Stimulated activated CD4-positive, alpha-beta T cell treated with anti-CD3 and anti-CD28 coated beads, Interleukin-2, amount 100 ng/mL, for 4 hours (primary cell): ENCODE measurements around the gene ITGB8.
"Not testable (repeated sequence)": the region's sequence is repeated elsewhere in the genome, so short reads cannot be mapped to it uniquely, and the experiment has no call there.

Source experiments
- DNase-seq: peaks from one replicate; pipeline ENCODE4 v3.0.0-alpha.2; 2020; ENCODE audit warnings: low read depth

ITGB8 gene

DNA sequence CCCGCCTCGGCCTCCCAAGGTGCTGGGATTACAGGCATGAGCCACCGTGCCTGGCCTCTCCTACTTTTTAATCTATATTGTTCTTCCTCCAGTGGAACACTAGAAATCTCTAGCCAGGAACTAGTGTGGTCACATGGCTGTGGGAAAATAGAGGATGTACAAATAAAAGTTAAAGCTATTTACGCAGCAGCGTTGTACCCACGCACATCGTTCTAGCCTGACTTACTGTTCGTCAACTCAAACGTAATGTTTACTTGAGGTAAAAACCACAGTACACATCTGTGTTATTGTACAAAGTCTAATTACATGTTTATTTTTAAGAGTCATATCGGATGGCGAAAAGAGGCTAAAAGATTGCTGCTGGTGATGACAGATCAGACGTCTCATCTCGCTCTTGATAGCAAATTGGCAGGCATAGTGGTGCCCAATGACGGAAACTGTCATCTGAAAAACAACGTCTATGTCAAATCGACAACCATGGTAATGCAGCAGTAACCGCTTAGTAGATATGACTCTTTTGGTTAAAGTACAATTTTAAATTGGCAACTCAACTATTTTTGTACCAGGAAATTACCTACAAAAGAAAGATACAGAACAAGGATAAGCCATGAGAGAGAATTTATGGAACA is 50.8 kb downstream of the ITGB8 start:
- no peak for DNase-seq

DNA sequence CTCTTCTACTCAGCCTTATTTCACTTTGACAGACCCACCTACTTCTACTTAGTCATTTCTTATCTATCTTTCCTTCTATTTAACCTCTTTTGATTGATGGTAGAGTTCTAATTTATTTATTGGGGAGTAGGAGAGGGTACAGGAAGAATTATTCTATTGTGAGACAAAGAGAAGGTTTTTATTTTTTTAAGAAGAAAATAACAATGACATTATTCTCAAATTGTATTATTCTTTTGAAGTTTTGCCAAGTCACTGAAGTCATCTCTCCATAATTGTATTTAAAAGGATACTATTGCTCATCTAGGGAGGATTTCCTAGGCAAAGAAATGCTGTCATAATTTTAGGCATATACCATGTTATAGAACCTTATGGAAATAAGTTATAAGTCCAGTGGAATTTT is 52.7 kb downstream of the ITGB8 start:
- no peak for DNase-seq

DNA sequence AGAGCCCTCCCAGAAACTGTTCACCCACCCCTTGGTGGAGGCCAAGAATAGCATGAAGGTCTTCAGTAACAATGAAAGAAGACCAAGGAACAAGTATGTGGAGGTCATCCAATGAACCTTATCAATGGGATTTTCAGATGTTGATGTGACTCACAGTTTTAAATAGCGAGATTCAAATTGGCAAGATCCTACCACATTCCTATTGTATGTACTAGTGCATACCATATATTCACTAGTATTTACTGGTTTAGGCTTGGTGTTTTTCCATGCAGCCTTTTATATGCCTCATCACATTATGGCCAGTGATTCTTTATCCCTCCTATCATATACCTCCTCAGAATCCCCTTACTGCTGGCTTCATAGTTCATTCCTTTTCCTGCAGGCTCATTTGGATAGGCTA is 54.4 kb downstream of the ITGB8 start:
- no peak for DNase-seq

DNA sequence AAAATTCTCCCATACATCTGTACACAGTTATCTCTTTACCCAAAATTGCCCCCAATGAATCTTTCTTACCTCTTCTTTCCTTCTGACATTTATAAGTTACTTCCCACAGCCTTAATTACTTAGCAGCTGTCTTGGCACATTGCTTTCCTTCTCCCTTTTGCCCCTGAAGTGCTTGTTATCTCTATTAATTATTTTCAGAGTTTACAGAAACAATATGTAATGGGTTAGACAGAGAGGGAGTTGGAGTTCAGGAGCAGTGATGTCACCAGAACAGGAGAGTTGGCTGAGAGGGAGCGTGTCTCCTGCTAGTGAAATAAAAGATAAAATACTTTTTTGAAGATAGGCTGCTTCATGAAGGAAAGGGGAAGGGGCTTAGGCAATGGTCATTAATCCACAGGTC is 57.4 kb downstream of the ITGB8 start:
- DNase-seq, result no peak

DNA sequence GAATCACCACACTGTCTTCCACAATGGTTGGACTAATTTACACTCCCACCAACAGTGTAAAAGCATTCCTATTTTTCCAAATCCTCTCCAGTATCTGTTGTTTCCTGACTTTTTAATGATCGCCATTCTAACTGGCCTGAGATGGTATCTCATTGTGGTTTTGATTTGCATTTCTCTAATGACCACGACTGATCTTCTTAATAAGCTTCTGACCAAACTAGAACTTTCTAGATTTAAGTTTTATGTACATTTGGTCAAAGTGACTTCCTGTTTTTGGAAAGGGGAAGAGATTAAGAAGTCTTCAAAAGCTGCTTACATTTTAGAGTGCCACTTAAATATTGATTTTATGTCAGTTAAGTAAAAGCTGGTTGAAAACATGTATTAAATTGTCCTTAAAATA is 58.5 kb downstream of the ITGB8 start:
- DNase-seq, result not testable (repeated sequence)

DNA sequence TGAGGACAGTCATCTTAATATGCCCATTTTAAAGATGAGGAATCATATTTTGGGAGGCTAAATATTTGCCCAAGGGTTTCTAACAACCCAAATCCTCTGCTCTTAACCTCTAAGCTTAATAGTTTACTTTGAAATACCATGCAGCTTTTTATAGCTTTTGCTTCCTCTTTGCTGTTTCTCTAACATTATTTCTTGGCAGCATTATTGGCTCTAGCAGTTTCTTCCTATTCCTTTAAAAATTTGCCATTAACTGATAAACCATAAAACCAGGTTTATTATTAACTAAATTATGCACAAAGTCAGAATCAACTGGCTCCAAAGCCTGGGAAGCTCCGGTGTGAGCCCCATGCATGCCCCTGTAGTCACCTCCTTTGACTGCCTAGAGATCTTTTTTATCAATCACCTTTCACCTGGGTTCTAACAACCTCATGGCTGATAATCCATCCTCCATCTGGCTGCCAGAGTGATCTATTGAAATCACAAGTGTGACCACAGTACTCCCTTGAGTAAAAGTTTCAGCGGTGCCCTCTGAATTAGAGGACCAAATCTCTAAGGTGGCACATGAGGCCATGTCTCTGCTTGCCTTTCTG is 62.4 kb downstream of the ITGB8 start:
- no peak for DNase-seq

DNA sequence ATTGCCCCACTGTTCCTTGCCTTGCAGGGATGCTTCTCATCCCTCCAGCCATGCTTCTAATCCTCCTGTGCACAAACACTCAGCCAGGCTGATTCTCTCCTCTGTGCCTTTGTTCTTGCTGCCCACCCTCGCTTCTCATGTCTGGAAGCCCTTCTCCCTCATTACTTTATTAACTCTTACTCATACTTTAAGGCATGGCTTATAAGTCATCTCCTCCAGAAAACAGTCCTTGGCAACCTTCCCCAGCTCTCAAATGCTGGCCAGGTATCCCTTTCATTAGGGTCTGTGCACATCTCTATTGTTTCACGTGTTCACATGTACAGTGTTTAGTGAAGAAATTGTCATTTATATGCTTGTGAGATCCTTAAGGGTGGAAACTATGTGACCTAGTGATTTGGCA is 62.9 kb downstream of the ITGB8 start:
- DNase-seq, result no peak

DNA sequence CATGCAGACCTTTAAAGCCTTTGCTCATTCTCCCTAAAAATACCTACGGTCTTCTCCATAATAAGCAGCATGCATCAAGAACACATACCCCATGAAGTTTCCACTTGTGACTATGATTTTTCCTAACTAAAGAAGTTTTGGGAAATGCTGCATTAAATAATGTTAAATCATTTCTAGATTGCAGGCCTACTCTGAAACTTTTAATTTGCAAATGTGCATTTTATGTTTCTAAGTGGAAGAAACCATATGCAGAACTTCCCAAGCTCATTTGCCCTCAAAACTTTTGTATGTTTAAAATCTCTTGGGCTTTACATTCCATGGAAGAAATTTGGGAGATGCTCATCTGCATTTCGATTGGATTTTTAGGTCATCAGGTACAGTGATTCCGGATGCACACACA is 63.6 kb downstream of the ITGB8 start:
- no peak for DNase-seq

DNA sequence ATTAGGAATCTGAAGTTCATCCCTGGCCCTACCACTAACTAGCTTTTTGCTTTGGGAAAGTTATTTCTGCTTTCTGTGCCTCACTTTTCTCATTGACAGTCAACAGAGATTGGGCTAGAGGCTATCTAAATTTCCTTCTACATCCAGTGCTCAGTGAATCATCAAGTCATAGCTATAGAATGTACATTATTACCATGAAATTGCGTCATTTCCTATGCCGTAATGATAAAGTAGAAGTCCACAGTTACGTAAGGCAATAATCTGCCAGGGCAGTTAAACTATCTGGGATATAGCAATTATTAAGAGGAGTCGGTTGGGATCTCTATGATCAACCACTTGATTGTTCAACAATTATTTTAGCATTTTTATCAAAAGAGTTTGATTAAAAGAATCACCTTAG is 64.4 kb downstream of the ITGB8 start:
- DNase-seq, result no peak

DNA sequence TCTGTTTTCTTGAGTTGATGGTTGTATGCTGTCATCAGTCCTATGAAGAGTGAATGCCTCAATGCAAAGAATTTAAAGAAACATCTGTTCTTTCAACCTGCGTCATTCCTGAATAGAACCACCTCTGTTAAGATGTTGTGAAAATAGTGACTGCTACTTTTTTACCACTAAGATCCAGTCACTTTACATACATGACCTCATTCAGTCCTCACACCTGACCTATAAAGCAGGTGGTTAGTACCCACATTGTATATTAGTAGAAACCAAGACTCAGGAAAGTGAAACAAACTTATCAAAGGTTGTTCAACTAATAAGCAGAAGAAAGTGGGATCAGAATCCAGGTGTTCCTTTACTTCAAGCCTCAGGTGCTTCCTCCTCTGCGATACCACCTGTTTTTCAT is 64.8 kb downstream of the ITGB8 start:
- no peak for DNase-seq

DNA sequence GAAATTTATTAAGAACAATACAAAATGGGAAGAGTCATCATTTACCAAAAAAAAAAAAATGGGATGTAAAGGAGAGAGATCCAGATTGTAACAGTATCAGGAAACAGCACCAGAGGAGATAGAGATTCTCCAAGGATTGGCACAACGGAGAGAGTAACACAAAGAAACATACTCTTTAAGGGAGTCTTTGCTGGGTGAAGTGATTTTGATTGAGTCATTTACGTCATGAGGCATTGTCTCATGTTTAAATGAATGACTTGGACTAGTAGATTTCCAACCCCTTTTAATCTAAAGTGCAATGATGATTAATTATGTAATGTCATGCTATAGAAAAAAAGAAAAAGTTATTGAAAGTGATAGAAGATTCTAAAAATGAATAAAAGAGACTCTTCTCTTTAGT is 68.8 kb downstream of the ITGB8 start:
- DNase-seq, result no peak

DNA sequence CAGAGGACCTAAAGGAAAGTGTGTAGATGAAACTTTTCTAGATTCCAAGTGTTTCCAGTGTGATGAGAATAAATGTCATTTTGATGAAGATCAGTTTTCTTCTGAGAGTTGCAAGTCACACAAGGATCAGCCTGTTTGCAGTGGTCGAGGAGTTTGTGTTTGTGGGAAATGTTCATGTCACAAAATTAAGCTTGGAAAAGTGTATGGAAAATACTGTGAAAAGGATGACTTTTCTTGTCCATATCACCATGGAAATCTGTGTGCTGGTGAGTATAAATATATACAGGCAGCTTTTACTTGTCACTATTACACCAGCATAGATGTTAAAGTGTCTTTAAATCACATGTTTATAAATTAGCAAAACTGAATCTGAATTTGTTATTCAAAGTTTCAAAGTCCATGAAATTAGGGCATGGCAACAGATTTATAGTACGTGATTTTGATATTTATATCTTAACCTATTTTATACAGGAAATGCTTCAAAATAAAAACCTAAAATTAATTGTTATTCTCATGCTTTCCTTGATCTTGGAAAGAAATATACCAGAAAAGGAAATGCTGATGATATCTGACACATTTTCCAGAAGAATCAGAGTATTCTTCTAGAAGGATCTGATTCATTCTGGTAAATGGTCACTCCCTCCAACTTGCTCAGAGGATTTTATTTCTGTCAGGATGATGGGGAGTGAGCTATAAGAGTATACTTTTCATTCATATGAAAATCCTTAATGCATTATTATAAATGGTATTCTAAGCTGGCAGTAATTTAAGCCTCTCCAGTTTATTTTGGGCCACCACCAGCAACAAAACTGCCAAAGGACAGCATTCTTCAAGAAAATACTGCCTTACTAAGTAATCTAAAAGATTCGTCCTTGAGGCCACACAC is 71.4 kb downstream of the ITGB8 start:
- DNase-seq, result no peak

DNA sequence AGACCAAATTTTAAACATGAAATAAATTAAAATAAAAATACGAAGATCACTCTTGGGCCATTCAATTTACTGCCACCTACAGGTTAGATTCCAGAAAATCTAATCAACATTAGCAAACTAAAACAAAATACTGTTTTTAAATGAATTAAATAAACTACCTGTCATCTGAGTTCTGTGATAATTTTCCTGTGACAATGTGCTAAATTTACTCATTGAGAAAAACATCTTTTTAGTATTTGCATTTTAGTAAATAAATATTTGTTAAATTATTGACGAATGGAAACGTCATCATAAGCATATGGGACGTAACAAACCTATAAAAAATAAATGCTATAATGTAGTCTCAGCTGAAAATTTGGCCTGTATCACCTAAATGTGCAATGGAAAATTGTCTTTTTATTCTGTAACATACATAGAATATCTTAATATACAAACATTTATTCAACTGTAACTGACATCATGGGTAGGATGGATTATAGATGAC is 72.1 kb downstream of the ITGB8 start:
- DNase-seq, result no peak

DNA sequence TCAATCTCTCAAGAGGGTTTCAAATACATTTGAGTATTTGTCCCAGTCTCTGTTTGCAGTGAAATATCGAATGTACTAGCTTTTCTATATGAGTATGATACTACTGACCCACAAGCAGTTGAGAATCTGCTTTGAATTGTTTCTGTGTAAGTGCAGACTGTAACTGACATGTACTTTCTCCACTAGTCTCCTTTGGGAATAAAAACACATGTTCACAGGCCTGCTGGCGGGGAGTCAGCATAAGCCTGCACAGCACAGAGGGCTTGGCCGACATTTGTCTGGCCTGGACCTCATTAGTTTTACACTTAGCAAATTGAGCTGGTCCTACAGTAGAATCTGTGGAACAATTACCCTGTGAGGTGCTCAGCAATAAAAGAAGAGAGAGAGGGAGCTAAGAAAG is 72.6 kb downstream of the ITGB8 start:
- no peak for DNase-seq

DNA sequence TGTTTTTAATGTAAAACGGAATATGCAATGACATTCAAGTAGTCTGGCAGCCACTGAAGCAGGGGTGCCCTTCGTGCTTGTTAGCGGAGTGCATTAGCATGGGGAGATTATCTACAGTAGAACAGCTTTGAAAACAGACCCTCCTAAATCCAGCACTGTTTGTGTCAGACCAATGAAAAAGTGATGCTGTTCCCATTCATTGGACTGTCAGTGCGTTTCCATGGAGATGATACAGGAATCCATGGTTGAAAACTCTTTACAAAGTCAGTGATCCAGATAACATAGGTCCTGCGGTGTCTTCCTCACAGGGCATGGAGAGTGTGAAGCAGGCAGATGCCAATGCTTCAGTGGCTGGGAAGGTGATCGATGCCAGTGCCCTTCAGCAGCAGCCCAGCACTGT is 73.6 kb downstream of the ITGB8 start:
- DNase-seq, result no peak

DNA sequence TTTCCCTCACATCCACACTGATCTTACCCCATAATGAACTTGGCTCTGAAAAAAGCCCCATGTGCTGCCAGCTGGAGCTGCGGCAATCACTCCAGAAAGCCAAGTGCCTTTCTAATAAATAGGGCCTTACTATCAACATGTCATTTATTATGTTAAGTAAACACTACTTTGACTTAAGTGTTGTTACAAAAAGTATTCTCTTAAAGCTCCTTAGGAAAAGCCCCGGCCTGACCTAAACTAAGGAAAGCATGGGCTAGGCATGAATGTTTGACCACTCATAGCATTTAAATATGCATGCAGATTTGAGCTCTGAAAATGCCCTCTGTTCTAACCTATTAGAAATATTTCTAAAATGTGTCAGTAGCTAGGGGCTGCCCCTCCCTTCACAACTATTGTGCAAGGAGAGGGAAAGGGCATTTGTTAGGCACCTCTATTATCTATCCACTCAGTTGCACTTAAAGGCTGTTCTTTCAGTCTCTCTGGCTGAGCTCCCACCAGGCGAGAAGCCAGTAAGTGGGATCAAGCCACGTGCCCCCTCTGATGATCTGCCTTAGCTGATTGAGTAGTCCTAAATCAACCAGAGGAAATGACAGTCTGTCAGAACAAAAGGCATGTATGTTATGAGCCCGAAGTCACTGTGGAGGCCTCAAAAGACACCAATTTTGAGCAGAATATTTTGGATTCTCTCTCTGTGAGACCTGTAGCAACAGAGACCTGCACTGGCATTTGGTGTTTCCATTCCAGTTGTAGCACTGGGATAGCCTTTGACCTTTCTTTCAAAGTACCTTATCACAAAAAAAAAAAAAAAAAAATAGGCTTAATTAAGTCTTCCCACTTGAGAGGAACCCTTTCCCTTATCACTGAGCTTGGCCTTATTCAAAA is 77.1 kb downstream of the ITGB8 start:
- no peak for DNase-seq

DNA sequence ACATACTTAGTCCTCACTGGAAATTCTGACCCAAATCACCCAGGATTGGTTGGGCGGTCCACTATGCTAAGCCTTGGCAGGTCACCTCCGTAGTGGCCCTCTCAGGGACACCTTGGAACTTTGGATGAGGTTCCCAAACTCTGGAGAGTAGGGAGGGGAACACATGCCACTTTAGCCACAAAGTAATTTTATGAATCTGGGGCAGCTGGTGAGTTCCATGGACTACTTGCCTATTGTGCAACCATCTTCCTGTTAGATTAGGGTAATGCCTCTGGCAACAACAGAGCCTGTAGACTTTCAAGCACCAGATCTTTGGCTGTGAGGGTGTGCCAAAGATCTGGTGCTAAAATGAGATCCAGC is 77.7 kb downstream of the ITGB8 start:
- no peak for DNase-seq

DNA sequence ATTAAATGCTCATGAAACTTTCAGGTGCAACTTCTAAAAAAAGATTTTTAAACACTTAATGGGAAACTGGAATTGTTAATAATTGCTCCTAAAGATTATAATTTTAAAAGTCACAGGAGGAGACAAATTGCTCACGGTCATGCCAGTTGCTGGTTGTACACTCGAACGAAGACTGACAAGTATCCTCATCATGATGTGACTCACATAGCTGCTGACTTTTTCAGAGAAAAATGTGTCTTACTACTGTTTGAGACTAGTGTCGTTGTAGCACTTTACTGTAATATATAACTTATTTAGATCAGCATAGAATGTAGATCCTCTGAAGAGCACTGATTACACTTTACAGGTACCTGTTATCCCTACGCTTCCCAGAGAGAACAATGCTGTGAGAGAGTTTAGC is 79.3 kb downstream of the ITGB8 start:
- DNase-seq, result no peak

DNA sequence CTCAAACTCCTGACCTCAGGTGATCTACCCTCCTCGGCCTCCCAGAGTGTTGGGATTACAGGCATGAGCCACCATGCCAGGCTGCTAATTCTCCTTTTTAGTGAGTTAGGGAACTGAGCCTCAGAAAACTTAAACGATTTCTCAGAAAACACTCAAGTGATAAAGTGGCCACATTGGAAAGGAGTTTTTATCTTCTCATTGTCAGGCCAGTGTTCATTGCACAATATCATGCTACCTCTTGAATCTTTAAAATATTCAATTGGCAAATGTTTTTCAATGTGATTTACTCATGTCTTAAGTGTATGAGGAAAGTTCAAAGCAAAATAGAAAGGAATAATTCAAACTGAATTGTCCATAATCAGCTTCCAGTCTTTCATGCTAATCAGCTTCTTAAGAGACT is 80.7 kb downstream of the ITGB8 start:
- no peak for DNase-seq

DNA sequence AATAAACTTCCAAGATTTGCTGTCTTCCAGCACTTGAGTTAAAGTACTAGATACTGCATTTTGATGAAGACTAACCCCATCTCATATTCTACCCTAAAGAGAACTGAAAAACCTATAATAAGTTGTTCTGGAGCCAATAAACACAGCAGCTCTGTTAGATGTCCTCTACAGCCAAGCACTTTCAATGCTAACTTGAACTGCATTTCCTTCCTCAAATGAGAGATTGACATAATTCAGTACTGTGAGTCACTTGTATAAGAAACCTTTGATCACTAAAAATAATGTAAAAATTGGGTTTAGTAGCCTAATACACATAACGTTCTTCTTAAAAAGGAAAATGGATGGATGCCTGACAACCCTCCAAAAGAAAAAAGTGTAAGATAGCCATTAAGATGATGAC is 81.3 kb downstream of the ITGB8 start:
- no peak for DNase-seq

DNA sequence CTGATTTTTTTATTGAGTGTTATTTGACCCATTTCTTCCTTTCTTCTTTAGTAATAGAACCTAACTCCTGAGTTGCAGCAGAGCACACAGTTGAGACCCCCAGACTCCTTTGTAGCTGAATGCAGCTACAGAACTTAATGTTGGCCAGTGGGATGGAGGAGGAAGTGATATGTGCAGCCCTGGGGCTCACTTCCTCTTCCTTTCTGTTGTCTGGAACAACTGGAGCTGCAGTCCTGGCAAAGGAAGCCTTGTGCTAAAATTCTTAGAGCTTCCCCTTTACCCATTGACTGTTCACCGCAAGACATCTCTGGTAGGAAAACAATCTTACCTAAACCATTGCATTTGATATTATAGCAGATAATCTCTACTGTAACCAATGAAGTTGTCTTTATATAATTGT is 86.6 kb downstream of the ITGB8 start:
- no peak for DNase-seq

DNA sequence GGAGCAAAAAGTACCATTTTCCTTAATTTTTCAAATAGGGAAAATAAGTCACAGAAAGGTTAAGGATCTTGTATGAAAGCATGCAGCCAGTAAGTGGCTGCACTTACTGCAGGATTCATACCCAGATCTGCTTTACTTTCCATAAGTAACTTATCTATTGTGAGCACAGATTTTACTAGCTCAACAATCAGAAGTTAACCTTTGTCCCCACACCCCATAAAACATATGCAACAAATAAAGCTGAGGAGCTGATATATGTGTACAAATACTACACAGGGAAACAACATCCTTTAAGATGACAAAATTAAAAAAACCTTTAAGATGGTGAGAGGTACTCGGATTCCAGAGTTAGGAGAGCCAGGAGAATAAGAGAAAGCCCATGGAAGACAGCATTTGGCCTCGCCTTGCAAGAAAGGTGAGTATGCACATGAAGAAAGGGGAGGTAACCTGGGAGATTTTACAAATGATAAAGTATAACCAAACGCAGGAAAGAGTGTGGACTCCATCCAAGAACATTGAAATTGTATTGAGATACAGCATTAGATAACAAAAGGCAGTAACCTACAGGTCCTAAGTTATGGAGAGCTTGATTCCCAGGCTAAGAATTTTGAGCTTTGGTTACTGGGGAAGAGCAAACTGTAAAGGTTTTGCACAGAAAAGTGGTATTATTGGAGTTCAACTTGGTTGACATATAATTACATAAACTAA is 87.1 kb downstream of the ITGB8 start:
- DNase-seq, result no peak
